NCI-H460 (cell line): ENCODE results near the gene MYO10. TPM values are rescaled to one million over a fixed set of nuclear protein-coding genes. Genes with fewer than 3 reads are reported as not detected.
"Not testable (repeated sequence)": the region's sequence is repeated elsewhere in the genome, so short reads cannot be mapped to it uniquely, and the experiment has no call there.

Source experiments
- DNase-seq: peaks from one replicate; pipeline ENCODE4 v3.0.0-alpha.2; 2016; ENCODE audit warnings: low read depth; ENCODE audit errors: extremely low read depth
- polyA plus RNA-seq: library from polyadenylated mRNA; depleted of rRNA; stranded (reverse); fragments of >200 nt; gene quantifications from 2 replicates; pipeline ENCODE4 v1.2.3, GENCODE V29; 2014; cell fraction: nucleus; rRNA removed
- total RNA-seq: library from RNA; depleted of rRNA; stranded (reverse); fragments of >200 nt; shearing (Covaris generic); gene quantifications from 2 replicates; pipeline ENCODE4 v1.2.3, GENCODE V29; 2014; rRNA removed

MYO10 gene
- 10.0 and 13.0 TPM in 2 replicates for total RNA-seq
- polyA plus RNA-seq, result 6.3 TPM in 2 replicates

- DNase-seq, result peak; percentile 71
These were observed at the start of gene MYO10 for GRCh38 chr5:16936150-16936988. Gene MYO10 (minus strand): TSS chr5:16936288. CDS start chr5:16935808, 480 bp downstream.

- DNase-seq, result not testable (repeated sequence)
These were observed 49.2 kb upstream of the MYO10 start for GRCh38 chr5:16985304-16985703.

DNA sequence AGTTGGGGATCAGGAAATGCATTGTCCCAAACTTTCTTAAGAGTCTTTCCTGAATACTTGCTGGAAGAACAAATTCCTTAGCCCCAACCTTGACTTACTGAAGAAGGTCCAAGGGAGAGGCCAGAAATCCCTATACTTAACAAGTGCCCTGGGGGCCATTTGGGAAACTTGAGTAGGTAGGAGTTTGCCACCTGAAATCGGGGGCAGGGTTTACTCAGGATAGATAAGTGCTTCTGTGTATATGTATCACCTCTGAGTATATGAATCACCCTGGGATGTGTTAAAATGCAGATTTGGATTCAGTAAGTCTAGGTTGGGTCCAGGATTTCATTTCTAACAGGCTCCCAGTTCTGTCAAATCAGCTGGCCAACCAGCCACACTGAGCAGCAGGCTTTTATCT, 47.9 kb upstream of the MYO10 start:
- DNase-seq, result no peak

- no peak for DNase-seq
These were observed 47.0 kb upstream of the MYO10 start for GRCh38 chr5:16983022-16983639.

DNA sequence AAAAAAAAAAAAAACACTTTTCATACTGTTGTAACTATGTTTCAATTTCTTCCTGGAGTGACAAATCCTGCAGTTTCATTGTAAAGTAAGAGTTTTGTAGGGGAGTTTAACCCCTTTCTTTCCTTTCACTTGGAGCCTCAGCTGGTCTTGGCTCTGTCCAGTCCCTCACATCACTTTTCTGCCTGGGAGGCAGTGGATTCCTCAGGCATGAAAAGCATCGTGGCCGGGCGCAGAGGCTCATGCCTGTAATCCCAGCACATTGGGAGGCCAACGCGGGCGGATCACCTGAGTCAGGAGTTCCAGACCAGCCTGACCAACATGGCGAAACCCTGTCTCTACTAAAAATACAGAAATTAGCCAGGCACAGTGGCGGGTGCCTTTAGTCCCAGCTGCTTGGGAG, 45.6 kb upstream of the MYO10 start:
- DNase-seq, result no peak

GRCh38 chr5:16980983-16981382, 44.9 kb upstream of the MYO10 start:
- DNase-seq, result no peak

DNA sequence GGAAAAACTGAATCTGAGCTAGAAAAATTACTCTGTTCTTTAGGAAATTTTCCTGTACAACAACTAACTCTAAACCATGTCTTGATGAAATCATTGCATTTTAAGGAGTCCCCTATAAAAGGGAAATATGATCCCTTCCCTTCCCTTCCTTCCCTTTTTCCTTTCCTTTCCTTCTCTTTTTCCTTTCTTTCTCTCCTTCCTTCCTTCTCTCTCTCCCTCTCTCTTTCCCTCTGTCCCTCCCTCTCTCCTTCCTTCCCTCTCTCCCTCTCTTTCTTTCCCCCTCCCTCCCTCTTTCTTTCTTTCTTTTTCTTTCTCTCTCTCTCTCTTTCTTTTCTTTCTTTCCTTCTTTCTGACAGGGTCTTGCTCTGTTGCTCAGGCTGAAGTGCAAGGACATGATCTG, 42.2 kb upstream of the MYO10 start:
- no peak for DNase-seq

- no peak for DNase-seq
These were observed 40.5 kb upstream of the MYO10 start for GRCh38 chr5:16976625-16977008.

DNA sequence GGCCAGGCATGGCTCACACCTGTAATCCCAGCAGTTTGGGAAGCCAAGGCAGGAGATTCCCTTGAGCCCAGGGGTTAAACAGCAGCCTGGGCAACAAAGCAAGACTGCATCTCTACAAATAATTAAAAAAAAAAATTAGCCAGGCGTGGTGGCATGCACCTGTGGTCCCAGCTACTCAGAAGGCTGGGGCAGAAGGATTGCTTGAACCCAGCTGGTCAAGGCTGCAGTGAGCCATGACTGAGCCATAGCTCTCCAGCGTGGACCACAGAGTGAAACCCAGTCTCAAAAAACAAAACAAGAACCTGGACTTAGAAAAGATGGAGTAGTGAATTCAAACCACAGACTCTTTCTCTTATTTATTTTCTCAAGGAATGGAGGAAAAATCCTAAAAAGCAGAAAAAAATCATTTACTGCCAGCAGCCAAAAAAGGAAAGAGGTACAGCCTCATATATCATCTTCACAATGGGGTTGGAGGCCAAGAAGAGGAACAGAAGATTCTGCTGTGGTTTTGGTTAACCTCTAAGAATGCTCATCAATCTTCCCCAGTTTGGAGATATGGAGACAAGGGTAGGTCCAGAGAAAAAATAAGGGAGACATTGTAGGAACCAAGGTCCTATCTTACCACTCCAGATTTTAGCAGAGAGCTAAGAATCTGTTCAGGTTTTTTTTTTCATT, 40.0 kb upstream of the MYO10 start:
- no peak for DNase-seq

DNA sequence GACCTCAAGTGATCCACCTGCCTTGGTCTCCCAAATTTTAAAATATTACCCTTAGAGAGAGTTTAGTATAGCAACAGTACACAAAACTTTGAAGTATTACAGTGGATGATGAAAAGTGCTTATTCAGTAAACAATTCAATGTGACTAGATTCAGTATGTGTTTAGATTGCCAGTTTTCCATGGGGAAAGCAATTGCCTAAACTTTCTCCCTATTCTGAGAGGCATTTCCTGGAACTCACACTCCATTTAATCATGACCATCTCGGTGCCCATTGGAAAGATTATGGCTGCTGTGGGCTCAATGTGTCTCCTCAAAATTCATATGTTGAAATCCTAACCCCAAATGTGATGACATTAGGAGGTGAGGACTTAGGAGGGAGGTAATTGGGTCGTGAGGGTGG, 38.9 kb upstream of the MYO10 start:
- DNase-seq, result no peak

DNA sequence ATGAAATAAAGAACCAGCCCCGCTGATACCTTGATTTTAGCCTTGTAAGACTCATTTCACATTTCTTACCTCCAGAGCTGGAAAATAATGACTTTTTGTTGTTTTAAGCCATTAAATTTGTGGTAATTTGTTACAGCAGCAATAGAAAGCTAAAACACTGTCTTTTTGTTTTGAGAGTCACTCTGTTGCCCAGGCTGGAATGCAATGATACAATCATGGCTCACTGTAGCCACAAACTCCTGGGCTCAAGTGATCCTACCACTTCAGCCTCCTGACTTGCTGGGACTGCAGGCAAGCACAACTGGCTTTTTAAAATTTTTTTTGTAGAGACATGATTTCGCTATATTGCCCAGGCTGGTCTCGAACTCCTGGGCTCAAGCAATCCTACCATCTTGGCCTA, 34.7 kb upstream of the MYO10 start:
- DNase-seq, result no peak

DNA sequence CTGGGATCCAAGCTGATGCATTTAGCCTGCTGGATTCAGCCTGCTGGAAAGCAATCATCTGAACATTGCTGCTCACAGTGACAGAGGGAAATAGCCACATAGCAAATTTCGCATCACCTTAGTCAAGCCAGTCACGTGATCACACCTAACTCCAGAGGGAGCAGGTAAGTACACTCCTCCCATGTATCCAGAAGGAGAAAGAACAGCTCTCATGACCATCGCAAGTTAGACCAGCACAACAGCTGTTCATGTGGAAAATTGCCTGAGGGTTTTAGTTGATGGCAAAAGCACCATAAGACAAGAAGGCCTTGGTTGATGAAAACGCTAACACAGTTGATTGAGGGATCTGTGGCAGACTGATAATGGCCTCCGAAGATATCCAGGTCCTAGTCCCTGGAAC, 34.2 kb upstream of the MYO10 start:
- no peak for DNase-seq

DNA sequence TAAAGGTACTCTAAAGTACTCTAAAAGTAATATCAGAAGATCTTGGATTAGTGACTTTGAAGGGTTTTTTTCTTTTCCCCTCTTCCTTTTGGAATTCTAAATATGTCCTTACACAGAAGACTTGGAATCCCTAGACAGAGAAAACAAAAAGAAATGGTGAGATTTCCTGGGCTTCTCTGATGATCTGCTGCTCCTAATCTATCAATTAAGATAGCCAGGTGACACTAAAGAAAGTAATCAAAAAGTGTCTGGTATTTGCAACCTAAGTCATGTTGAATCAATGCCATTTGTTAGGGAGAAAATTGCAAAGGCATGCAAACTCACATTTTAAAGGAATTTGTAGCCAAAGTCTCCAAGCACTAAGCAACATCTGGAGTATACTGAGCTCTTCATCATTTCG, 29.5 kb upstream of the MYO10 start:
- no peak for DNase-seq

DNA sequence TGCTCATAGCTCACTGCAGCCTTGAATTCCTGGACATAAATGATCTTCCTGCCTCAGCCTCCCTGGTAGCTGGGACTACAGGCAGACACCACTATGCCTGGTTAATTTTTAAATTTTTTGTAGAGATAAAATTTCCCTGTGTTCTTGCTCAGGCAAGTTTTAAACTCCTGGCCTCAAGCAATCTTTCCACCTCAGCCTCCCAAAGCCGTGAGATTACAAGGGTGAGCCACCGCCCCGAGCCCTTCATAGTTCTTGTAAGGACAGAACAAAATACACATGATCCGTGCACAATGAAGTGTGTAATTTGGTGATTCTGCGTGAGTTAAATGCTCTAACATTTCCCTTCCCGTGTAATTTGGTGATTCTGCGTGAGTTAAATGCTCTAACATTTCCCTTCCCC, 27.7 kb upstream of the MYO10 start:
- DNase-seq, result no peak

- no peak for DNase-seq
These were observed 25.0 kb upstream of the MYO10 start for GRCh38 chr5:16961131-16961530.

DNA sequence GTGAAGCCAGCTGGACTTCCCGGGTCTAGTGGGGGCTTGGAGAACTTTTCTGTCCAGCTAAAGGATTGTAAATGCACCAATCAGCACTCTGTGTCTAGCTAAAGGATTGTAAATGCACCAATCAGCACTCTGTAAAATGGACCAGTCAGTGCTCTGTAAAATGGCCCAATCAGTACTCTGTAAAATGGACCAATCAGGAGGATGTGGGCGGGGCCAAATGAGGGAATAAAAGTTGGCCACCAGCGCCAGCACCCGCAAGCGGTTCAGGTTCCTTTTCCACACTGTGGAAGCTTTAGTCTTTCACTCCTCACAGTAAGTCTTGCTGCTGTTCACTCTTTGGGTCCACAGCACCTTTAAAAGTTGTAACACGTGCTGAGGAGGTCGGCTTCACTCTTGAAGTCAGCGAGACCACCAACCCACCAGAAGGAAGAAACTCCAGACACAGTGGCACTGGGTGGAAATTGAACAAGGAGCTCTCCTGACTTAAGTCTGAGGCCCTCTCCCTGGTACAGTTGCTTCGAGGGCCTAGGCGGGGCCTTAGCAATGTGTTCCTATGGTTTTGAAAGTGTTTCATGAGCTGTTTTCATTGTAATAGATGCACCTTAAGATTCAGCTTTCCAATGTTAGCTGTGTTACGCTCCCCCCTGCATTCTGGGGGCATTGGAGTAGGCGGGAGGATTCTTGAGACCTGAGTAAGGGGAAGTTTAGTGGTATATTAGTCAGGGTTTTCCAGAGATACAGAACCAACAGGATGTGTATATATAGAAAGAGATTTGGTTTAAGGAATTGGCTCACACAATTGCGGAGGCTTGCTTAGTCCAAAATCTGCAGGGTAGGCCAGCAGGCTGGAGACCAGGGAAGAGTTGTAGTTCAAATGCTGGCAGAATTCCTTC, 21.5 kb upstream of the MYO10 start:
- no peak for DNase-seq

GRCh38 chr5:16953729-16954128, 17.6 kb upstream of the MYO10 start:
- DNase-seq, result no peak

DNA sequence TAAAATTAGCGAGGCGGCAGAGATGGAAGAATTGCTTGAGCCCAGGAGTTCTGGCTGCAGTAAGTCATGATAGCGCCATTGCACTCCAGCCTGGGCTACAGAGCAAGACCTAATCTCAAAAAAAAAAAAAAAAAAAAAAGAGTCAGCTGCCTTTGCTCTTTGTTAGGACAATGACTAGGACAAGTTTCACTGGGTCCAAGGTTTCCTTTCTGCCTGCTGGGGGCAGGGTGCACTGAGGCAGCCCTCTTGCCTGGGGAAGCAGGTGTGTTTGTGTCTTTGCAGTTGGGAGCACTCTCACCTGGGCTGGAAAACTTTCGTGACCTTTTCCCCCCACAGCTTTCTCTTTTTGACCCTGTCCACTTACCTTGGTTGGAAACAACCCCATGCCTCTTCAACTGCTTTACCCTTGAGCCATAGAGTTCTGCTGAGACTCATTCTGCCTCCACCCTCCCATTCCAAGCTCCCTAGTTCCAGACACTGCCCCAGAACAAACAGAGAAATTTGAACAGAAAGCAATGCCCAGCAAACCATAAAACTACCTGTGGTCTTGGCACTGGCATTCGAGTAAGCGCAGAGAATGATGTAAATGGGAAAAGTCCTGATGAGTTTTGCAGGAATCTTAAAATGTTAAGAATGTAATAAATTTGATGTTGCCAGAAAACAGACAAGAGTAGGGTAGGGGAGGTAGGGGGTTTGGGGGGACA, 17.0 kb upstream of the MYO10 start:
- DNase-seq, result no peak

- DNase-seq, result no peak
These were observed 10.6 kb upstream of the MYO10 start for GRCh38 chr5:16946725-16947124.
